Measurements from ENCODE around the gene NTNG1.

DNA sequence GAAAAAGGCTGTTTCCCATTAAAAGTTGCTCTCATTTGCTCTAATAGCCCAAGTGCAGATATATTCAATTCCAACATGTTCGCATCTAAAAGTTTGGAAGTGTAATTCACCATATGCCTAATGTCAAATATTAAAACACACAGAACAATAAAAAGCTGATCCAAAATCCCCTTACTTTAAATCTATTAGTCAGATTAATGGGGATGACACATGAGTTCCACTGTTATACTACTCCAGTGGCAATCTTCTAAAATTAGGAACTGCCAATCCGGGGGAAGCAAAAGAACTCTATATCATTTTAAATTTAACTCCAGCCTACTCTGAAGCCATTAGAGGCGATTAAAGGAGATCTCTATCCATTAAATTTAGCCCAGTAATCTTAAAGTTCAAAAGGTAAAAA lies 317.1 kb downstream of the NTNG1 start:
- TF ChIP-seq, protein P1, sequence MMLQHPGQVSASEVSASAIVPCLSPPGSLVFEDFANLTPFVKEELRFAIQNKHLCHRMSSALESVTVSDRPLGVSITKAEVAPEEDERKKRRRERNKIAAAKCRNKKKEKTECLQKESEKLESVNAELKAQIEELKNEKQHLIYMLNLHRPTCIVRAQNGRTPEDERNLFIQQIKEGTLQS (CRISPR knock-in tag; conservative IDR thresholded peaks at IDR 0.05) = no peak
- TF ChIP-seq CTCF (IDR thresholded peaks at IDR 0.05) (no peak), AR (CRISPR knock-in tag; IDR thresholded peaks at IDR 0.05) (no peak), SMAD3 (CRISPR knock-in tag; IDR thresholded peaks at IDR 0.05; ENCODE audit: borderline replicate concordance) (no peak), ZBTB21 (CRISPR knock-in tag; IDR thresholded peaks at IDR 0.05; ENCODE audit: borderline replicate concordance) (no peak), ZNF138 (CRISPR knock-in tag; conservative IDR thresholded peaks at IDR 0.05) (no peak), CREM (CRISPR knock-in tag; IDR thresholded peaks at IDR 0.05) (no peak), TEAD1 (CRISPR knock-in tag; IDR thresholded peaks at IDR 0.05) (no peak), KAT7 (CRISPR knock-in tag; IDR thresholded peaks at IDR 0.05; ENCODE audit: borderline replicate concordance) (no peak), JUN (CRISPR knock-in tag; IDR thresholded peaks at IDR 0.05) (no peak), SP1 (CRISPR knock-in tag; conservative IDR thresholded peaks at IDR 0.05) (no peak), ZSCAN18 (CRISPR knock-in tag; IDR thresholded peaks at IDR 0.05) (no peak)

Data from WTC11 (cell line).